ENCODE measurements around the gene CNOT8. TPM values are rescaled to one million over a fixed set of nuclear protein-coding genes. Genes with fewer than 3 reads are reported as not detected.

CNOT8 gene
- total and polyA plus RNA-seq, 2 experiments from 2014 or later, result 69.2 to 73.6 TPM

DNA sequence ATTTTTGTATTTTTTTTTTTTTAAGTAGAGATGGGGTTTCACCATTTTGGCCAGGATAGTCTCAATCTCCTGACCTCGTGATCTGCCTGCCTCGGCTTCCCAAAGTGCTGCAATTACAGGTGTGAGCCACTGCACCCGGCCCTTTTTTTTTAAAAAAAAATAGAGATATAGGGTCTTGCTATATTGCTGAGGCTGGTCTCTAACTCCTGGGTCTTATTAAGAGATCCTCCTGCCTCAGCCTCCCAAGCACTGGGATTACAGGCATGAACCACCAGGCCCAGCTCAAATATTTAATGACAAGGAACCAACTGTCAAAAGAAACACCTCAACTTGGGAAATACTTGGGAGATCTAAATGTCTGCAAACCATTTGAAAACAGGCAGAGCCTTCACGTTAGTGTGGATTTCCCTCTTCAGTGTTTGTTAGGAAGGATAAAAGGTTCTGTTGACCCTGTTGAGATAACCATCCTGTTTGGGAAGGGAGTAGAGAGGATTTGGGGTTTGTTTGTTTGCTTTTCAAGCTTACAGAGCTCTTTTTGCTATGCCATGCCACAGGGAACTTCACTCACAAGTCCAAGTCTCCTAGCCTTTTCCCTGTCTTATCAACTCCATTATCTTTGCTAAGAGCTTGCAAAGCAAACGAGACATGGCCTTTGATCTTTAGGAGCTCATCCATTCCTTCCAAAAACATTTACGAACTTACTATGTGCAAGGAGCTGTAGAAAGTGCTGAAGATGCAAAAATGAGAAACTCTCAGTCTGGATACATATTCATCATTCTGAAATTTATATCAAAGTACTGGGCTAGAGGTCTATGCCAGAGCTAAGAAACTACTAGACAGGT, 15.5 kb upstream of the CNOT8 start:
- WGBS, 2 experiments (ENCODE audit: low coverage in 1 of 2, low lambda C conversion rate in 2 of 2, missing lambda C conversion rate in 2 of 2), result 86 to 91% methylated on average over 6 of the region's 6 CpGs
- H3K4me2 ChIP-seq (ENCODE audit: unreplicated experiment), result no peak overlapping the region
- no peak for DNase-seq

DNA sequence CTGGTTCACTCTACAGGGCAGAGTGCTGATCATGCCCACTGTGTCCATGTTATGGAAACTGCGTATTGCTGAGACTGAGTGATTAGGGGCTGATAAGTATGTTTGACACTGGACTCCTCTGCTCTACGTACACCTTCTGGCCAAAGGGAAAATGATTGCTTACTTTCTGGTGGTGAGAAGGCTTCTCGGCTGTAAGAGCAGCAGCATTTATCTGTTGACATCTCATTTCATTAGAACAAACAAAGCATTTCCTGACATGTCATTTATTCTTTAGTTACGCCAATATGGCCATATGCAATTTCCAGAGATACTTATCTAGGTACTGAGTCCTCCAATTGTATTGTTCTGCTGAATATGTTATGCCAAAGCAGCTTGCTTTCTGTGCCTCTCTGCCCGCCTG, 13.6 kb upstream of the CNOT8 start:
- Histone ChIP-seq H3K27me3 (replicated peaks; ENCODE audit: insufficient read depth) (no peaks in the 10 kb centered on the region), H3K9ac (no peak overlapping the region), H3K4me1 (ENCODE audit: insufficient read depth) (peaks cover 10% of the 10 kb centered on the region), H3K9me2 (ENCODE audit: insufficient read depth) (no peaks in the 10 kb centered on the region), H3F3A (ENCODE audit: insufficient read depth) (peaks cover 10% of the 10 kb centered on the region), H3K9me3 (ENCODE audit: low read depth) (no peaks in the 10 kb centered on the region), H4K20me1 (ENCODE audit: insufficient read depth) (no peaks in the 10 kb centered on the region), H3K4me3 (no peak overlapping the region), H3K36me3 (ENCODE audit: low read depth) (no peaks in the 10 kb centered on the region), H3K27ac (no peak overlapping the region), H3K4me2 (ENCODE audit: unreplicated experiment) (no peak overlapping the region), H2AFZ (no peak overlapping the region), H3K79me2 (ENCODE audit: insufficient read depth) (peaks cover 15% of the 10 kb centered on the region; the same call in 1 of the 2 replicates)
- in situ Hi-C loops (cut with MboI), result no loop called here
- no peak for TF ChIP-seq EZH2 (IDR thresholded peaks at IDR 0.05; ENCODE audit: insufficient read depth, poor library complexity, severe bottlenecking)
- no peak for TF ChIP-seq EZH2phosphoT487 (IDR thresholded peaks at IDR 0.05; ENCODE audit: insufficient read depth, low read depth)
- DNase-seq, result no peak
- WGBS, 2 experiments (ENCODE audit: low coverage in 1 of 2, low lambda C conversion rate in 2 of 2, missing lambda C conversion rate in 2 of 2), result 82 to 89% methylated on average over 5 of the region's 5 CpGs

More for the DNA sequence above, 15.5 kb upstream of the CNOT8 start:
- TF ChIP-seq EZH2 (IDR thresholded peaks at IDR 0.05; ENCODE audit: insufficient read depth, poor library complexity, severe bottlenecking) (no peak), EZH2phosphoT487 (IDR thresholded peaks at IDR 0.05; ENCODE audit: insufficient read depth, low read depth) (no peak)
- H3K9me3 ChIP-seq (ENCODE audit: low read depth), result no peaks in the 10 kb centered on the region
- H3K4me1 ChIP-seq (ENCODE audit: insufficient read depth), result no peaks in the 10 kb centered on the region
- H2AFZ ChIP-seq, result no peak overlapping the region
- H3K36me3 ChIP-seq (ENCODE audit: low read depth), result no peaks in the 10 kb centered on the region
- H3K9ac ChIP-seq, result no peak overlapping the region
- H3K9me2 ChIP-seq (ENCODE audit: insufficient read depth), result no peaks in the 10 kb centered on the region
- peaks cover 5% of the 10 kb centered on the region; the same call in 1 of the 2 replicates for H3K79me2 ChIP-seq (ENCODE audit: insufficient read depth)
- H4K20me1 ChIP-seq (ENCODE audit: insufficient read depth), result no peaks in the 10 kb centered on the region
- H3K27me3 ChIP-seq (replicated peaks; ENCODE audit: insufficient read depth), result no peaks in the 10 kb centered on the region
- H3K27ac ChIP-seq, result no peak overlapping the region
- no peak overlapping the region for H3K4me3 ChIP-seq
- in situ Hi-C loops (cut with MboI), result no loop called here
- no peaks in the 10 kb centered on the region for H3F3A ChIP-seq (ENCODE audit: insufficient read depth)

DNA sequence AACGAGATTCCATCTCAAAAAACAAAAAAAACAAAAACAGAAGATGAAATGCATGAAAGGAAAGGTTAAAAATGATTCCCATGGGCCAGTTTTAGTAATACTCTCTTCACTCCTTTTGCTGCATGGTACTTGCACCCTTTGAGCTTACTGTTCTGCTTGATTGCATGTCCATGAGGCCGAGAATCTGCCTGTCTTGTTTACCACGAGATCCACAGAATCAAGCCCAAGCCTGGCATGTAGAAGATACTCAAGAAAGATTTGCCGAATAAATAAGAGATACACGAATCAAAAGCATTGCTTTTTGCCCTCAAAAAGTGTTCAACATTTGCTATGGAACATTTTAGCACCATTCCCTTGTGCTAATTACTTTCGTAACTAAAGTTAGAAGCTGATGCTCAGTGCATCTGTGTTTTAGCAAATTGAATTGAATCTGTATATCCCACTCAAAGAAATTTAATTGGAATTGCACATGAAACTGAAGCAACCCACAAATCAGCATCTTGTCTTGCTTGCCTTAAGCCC, 9.1 kb upstream of the CNOT8 start:
- H3K4me1 ChIP-seq (ENCODE audit: insufficient read depth), result peaks cover 20% of the 10 kb centered on the region
- peaks cover 26% of the 10 kb centered on the region for H3F3A ChIP-seq (ENCODE audit: insufficient read depth)
- peak overlapping the region; percentile 76 for H3K4me3 ChIP-seq
- WGBS, 2 experiments (ENCODE audit: low coverage in 1 of 2, low lambda C conversion rate in 2 of 2, missing lambda C conversion rate in 2 of 2), result 13 to 15% methylated on average over 6 of the region's 6 CpGs
- H3K27ac ChIP-seq, result peak overlapping the region; percentile 87
- no peaks in the 10 kb centered on the region for H3K9me2 ChIP-seq (ENCODE audit: insufficient read depth)
- H3K36me3 ChIP-seq (ENCODE audit: low read depth), result no peaks in the 10 kb centered on the region
- TF ChIP-seq EZH2phosphoT487 (IDR thresholded peaks at IDR 0.05; ENCODE audit: insufficient read depth, low read depth), result no peak
- no peak for TF ChIP-seq EZH2 (IDR thresholded peaks at IDR 0.05; ENCODE audit: insufficient read depth, poor library complexity, severe bottlenecking)
- H3K79me2 ChIP-seq (ENCODE audit: insufficient read depth), result peaks cover 15% of the 10 kb centered on the region; the same call in 1 of the 2 replicates
- no peaks in the 10 kb centered on the region for H3K27me3 ChIP-seq (replicated peaks; ENCODE audit: insufficient read depth)
- in situ Hi-C loops (cut with MboI), result no loop called here
- peak overlapping the region; percentile 79 for H3K9ac ChIP-seq
- H3K4me2 ChIP-seq (ENCODE audit: unreplicated experiment), result peak overlapping the region; percentile 90
- H2AFZ ChIP-seq, result peak overlapping the region; percentile 98
- no peak for DNase-seq
- H4K20me1 ChIP-seq (ENCODE audit: insufficient read depth), result no peaks in the 10 kb centered on the region
- no peaks in the 10 kb centered on the region for H3K9me3 ChIP-seq (ENCODE audit: low read depth)

DNA sequence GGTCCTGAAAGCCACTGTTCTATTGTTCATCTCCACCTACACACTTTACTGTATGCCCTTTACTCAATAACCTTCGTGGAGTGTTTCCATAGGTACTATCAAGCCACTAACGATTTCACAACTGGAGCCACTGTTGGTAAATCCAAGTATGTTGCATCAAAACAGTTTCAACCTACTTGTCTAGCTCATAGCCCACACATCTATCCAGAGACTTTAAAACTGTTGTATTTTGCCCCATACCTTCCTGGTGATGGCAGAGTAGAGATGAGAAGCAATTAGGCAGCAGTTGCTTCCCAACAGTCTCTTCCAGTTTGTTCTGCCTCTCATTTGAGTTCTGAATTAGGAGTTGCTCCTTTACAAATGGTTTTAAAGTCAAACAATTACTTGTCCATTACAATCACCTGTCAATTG, 8.6 kb upstream of the CNOT8 start:
- DNase-seq, result peak; percentile 81
- WGBS, 2 experiments (ENCODE audit: low coverage in 1 of 2, low lambda C conversion rate in 2 of 2, missing lambda C conversion rate in 2 of 2), result 2 to 3% methylated on average over 2 of the region's 2 CpGs
- H3K9ac ChIP-seq, result peak overlapping the region; percentile 79

More for the DNA sequence above, 8.6 kb upstream of the CNOT8 start:
- Histone ChIP-seq H3K4me3 (peak overlapping the region; percentile 76), H3K9me2 (ENCODE audit: insufficient read depth) (no peaks in the 10 kb centered on the region), H3K79me2 (ENCODE audit: insufficient read depth) (peaks cover 15% of the 10 kb centered on the region; the same call in 1 of the 2 replicates), H4K20me1 (ENCODE audit: insufficient read depth) (no peaks in the 10 kb centered on the region), H3K27me3 (replicated peaks; ENCODE audit: insufficient read depth) (no peaks in the 10 kb centered on the region), H3K9me3 (ENCODE audit: low read depth) (no peaks in the 10 kb centered on the region), H3K4me2 (ENCODE audit: unreplicated experiment) (peak overlapping the region; percentile 90), H3K27ac (peak overlapping the region; percentile 87), H2AFZ (peak overlapping the region; percentile 98), H3F3A (ENCODE audit: insufficient read depth) (peaks cover 26% of the 10 kb centered on the region), H3K4me1 (ENCODE audit: insufficient read depth) (peaks cover 20% of the 10 kb centered on the region), H3K36me3 (ENCODE audit: low read depth) (no peaks in the 10 kb centered on the region)
- in situ Hi-C loops (cut with MboI), result no loop called here
- TF ChIP-seq EZH2phosphoT487 (IDR thresholded peaks at IDR 0.05; ENCODE audit: insufficient read depth, low read depth) (no peak), EZH2 (IDR thresholded peaks at IDR 0.05; ENCODE audit: insufficient read depth, poor library complexity, severe bottlenecking) (no peak)

All from GM23248 (cell line).